ENCODE measurements around the gene PTPRH. TPM values are rescaled to one million over a fixed set of nuclear protein-coding genes. Genes with fewer than 3 reads are reported as not detected.
A peak's percentile ranks its signal among the peaks of the same experiment; 100 is the strongest.

The PTPRH gene
- total RNA-seq, 1 experiment from 2014 or later, result 15.9 TPM

DNA sequence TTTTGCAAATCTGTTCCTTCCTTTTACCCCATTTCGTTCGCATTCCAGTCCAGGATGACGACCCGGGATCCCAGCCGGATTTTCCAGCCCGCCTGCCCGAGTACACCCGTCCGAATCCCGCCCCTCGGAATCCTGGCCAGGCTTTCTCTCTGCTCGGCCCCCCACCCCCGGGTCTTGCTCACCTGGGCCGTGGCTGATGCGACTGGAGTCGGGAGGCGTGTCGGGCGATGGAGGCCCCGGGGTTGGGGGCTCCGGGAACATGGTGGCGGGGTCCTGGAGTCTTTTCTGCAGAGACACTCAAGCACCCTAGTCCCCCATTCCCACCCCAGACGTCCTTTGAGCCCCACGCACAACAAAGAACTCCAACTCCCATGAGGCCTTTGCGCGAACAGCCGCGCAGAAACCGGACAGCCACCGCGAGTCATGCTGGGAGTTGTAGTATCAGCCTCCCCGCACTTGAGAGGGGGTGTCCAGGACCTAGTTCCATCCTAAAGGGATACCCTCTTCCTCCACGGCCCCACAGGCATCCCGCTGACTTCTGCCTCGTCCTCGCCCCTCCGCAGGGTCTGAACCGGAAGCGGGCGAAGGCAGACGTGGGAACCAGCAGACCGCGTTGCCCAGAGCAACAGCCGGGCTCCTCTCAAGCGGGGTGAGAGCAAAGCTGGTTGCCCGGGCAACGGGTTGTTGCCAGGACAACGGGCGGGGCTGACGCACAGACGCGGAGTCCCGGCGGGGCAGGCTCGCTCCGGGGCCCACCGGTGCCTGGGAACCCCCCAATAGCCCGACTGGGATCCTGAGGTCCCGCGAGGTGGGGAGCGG, 30.3 kb downstream of the PTPRH start:
- Histone ChIP-seq H3K79me2 (ENCODE audit: insufficient read depth, low read length) (no peaks in the 10 kb centered on the region), H2AFZ (ENCODE audit: low read depth, low read length, poor library complexity, severe bottlenecking) (peak overlapping the region; percentile 20), H3K9me2 (ENCODE audit: insufficient read depth) (no peaks in the 10 kb centered on the region), H3K4me3 (replicated peaks in 1 of 2; ENCODE audit: low read depth in 1 of 2, low read length in 2 of 2) (peak overlapping the region; percentile 22 to 40), H3K4me1 (ENCODE audit: control insufficient read depth in 1 of 2, insufficient read depth in 2 of 2, low read length in 2 of 2) (peaks cover 13 to 43% of the 10 kb centered on the region in 2 experiments; a peak in 3 of 4 replicates), H3K27me3 (ENCODE audit: insufficient read depth, low read length) (no peaks in the 10 kb centered on the region), H4K20me1 (ENCODE audit: insufficient read depth) (no peaks in the 10 kb centered on the region), H3K36me3 (ENCODE audit: control insufficient read depth in 1 of 2, insufficient read depth in 2 of 2, low read length in 2 of 2) (no peaks in the 10 kb centered on the region), H3K9me3 (ENCODE audit: control insufficient read depth in 1 of 2, insufficient read depth in 1 of 2, low read depth in 1 of 2, low read length in 2 of 2) (peaks cover 0 to 5% of the 10 kb centered on the region in 2 experiments; a peak in 1 of 4 replicates), H3K27ac (ENCODE audit: low read depth, low read length) (0 out of 2 replicates have a peak overlapping the region, but pooled peaks have one; percentile 12), H3K9ac (ENCODE audit: low read length) (no peak overlapping the region), H3K4me2 (ENCODE audit: low read length) (peak overlapping the region; percentile 68)
- ATAC-seq (peak; percentile 71), DNase-seq (ENCODE audit: low read depth, low spot score) (peak; percentile 69)
- POLR2A ChIA-PET, result no interaction called here
- CTCF ChIA-PET, result interaction anchor here (1.0 to 1.6 kb wide), 3 partner anchors 13 to 38 kb away, joined by 3 to 7 read pairs (median 3); partner anchors contain the start of gene DNAAF3
- RAD21 ChIA-PET (ENCODE audit: low non-redundant PET in 1 of 2, low total read pairs in 2 of 2, uncharacterized antibody in 2 of 2, unreplicated experiment in 2 of 2), result no interaction called here
- TF ChIP-seq YY1 (IDR thresholded peaks at IDR 0.05; ENCODE audit: extremely low read depth, insufficient replicate concordance, low read depth, low read length) (peak; percentile 56), SP1 (IDR thresholded peaks at IDR 0.05; ENCODE audit: low read depth) (peak; percentile 99), JUND (IDR thresholded peaks at IDR 0.05) (peak; percentile 92), EGR1 (IDR thresholded peaks at IDR 0.05; ENCODE audit: low read depth) (peak; percentile 83)
- TF ChIP-seq, protein P1, sequence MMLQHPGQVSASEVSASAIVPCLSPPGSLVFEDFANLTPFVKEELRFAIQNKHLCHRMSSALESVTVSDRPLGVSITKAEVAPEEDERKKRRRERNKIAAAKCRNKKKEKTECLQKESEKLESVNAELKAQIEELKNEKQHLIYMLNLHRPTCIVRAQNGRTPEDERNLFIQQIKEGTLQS (IDR thresholded peaks at IDR 0.05), result no peak
- TF ChIP-seq, protein P2, sequence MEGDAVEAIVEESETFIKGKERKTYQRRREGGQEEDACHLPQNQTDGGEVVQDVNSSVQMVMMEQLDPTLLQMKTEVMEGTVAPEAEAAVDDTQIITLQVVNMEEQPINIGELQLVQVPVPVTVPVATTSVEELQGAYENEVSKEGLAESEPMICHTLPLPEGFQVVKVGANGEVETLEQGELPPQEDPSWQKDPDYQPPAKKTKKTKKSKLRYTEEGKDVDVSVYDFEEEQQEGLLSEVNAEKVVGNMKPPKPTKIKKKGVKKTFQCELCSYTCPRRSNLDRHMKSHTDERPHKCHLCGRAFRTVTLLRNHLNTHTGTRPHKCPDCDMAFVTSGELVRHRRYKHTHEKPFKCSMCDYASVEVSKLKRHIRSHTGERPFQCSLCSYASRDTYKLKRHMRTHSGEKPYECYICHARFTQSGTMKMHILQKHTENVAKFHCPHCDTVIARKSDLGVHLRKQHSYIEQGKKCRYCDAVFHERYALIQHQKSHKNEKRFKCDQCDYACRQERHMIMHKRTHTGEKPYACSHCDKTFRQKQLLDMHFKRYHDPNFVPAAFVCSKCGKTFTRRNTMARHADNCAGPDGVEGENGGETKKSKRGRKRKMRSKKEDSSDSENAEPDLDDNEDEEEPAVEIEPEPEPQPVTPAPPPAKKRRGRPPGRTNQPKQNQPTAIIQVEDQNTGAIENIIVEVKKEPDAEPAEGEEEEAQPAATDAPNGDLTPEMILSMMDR (IDR thresholded peaks at IDR 0.05 in 2 of 3, conservative IDR thresholded peaks at IDR 0.05 in 1 of 3; ENCODE audit: borderline replicate concordance in 1 of 3, insufficient read depth in 1 of 3, low read depth in 2 of 3, low read length in 2 of 3), result no peak
- intact Hi-C loops (cut with micrococcal nuclease), result loop anchor here (1.0 kb wide), 1 partner anchor 37 kb away; no protein-coding TSS in a partner anchor
- no TSS peak for BruUV-seq (replicated peaks)
